Ectodermal cell (in vitro differentiated cells): ENCODE results near the gene NAPSA.

Experiments used
- H3K27ac ChIP-seq: 2 replicates; pipeline ENCODE4 v1.7.0; 2013; ENCODE audit warnings: mild to moderate bottlenecking, low read depth, low read length; ENCODE audit not compliant: insufficient read depth, poor library complexity, severe bottlenecking
- H3K27me3 ChIP-seq: 2 replicates; pipeline ENCODE4 v1.7.0; 2013; ENCODE audit warnings: mild to moderate bottlenecking, low read length; ENCODE audit not compliant: insufficient read depth, control insufficient read depth, poor library complexity, severe bottlenecking
- H3K36me3 ChIP-seq: one replicate; pipeline ENCODE4 v1.7.0; 2013; ENCODE audit warnings: low read length; ENCODE audit not compliant: control insufficient read depth, insufficient read depth
- H3K4me1 ChIP-seq: one replicate; pipeline ENCODE4 v1.7.0; 2013; ENCODE audit warnings: low read length; ENCODE audit not compliant: control insufficient read depth, insufficient read depth
- H3K4me3 ChIP-seq: 2 replicates; pipeline ENCODE4 v1.7.0; 2013; ENCODE audit warnings: low read depth, low read length, control low read depth; ENCODE audit not compliant: insufficient read depth
- H3K9me3 ChIP-seq: 2 replicates; pipeline ENCODE4 v1.7.0; 2013; ENCODE audit warnings: mild to moderate bottlenecking, low read length, moderate library complexity; ENCODE audit not compliant: control insufficient read depth
- WGBS, 2 experiments: methylation state at CpG; one replicate each; pipeline ENCODE4 v1.1.7; 2013; ENCODE audit warnings: missing lambda C conversion rate in 2 of 2; 5-methylcytosine and 5-hydroxymethylcytosine counted together

NAPSA gene

DNA sequence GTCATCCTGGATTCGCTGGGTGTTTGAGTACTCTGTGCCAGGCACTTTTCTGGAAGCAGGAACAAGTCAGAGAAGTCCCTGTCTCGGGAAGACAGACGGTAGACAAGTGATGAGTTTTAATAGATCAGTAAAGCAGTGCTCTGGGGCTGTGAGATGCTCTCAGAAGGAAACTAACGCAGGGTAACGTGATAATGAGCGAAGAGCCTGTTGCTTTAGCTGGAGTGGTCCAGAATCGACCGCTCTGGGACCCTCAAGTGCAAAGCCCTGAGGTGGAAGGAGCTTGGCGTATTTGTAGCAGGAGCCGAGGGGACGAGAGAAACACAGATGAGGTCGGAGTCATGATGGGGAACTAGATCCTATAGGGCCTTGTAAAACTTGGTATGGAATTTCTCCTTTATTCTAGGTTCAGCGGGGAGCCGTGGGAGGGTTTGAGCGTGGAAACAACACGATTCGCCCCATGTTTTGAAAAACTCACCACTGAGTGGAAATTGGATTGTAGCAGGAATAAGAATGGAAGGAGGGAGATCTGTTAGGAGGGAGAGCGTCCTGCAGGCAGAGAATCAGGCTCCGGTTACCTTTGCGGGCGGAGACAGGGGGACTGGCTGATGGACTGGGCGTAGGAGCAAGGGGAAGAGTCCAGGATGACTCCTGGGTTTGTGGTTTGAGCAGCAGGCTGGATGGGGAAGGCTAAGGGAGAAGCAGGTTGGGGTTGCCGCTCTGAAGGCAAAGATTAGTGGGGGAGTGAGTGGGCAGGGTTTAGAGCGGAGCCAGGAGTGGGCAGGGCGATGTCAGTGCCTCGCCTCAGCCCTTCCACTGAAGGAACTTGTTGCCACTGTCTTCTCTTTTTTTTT is 19.5 kb upstream of the NAPSA start:
- H3K4me3 ChIP-seq: peak overlapping the region; percentile 65
- WGBS, 2 experiments: 21% methylated on average over 26 of the region's 26 CpGs
- H3K4me1 ChIP-seq: peaks cover 7% of the 10 kb centered on the region
- no peaks in the 10 kb centered on the region for H3K27me3 ChIP-seq
- no peaks in the 10 kb centered on the region for H3K9me3 ChIP-seq
- H3K27ac ChIP-seq: peak overlapping the region; percentile 56
- peaks cover 16% of the 10 kb centered on the region for H3K36me3 ChIP-seq

DNA sequence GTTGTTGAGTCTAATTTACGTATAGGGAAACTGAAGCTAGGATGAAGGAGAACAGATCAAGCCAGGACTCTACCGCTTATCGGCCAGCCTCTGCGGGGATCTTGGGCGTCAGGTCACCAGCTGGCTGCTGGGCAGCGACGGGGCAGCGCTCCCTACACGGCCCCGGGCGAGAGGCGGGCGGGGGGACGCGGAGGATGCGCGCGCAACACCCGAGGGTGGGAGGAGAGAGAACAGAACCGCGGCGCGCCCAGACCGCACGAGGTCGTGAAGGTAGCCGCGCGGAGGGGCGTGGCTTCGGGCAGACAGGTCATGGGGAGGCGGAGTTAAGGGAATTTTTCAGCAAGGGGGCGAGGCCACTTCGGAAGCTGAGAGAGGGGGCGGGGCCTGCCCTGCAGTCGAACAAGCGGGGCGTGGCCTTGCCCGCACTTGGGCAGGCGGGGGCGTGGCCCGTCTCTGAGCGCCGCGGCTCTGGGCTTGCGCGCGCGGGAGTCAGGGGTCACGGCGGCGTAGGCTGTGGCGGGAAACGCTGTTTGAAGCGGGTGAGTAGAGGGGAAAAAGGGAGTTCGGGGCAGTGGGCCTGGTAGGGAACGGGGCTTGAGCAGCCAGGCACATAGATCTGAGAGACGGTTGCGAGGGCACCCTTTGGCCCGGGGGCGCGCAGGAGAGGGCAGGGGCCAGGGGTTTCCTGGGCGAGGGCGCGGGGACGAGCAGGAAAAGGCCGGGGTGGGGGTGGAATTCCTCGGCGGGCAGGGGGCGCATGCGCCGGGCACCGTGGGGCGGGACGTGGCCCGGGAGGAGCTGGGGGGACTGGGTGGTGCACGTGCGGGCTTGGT is 18.6 kb upstream of the NAPSA start, which contains the start of gene POLD1:
POLD1 (plus strand) TSS at position 496 of the 833 bp plus-strand sequence. CDS start 14,505 bp downstream, outside the sequence.
- WGBS, 2 experiments: 1% methylated on average over 78 of the region's 78 CpGs
- Histone ChIP-seq H3K4me3 (peak within 1 kb of the TSS; percentile 65), H3K4me1 (peaks cover 7% of the 10 kb centered on the region), H3K27me3 (no peaks in the 10 kb centered on the region), H3K27ac (peak within 1 kb of the TSS; percentile 56), H3K9me3 (no peaks in the 10 kb centered on the region), H3K36me3 (peaks cover 23% of the 10 kb centered on the region)

DNA sequence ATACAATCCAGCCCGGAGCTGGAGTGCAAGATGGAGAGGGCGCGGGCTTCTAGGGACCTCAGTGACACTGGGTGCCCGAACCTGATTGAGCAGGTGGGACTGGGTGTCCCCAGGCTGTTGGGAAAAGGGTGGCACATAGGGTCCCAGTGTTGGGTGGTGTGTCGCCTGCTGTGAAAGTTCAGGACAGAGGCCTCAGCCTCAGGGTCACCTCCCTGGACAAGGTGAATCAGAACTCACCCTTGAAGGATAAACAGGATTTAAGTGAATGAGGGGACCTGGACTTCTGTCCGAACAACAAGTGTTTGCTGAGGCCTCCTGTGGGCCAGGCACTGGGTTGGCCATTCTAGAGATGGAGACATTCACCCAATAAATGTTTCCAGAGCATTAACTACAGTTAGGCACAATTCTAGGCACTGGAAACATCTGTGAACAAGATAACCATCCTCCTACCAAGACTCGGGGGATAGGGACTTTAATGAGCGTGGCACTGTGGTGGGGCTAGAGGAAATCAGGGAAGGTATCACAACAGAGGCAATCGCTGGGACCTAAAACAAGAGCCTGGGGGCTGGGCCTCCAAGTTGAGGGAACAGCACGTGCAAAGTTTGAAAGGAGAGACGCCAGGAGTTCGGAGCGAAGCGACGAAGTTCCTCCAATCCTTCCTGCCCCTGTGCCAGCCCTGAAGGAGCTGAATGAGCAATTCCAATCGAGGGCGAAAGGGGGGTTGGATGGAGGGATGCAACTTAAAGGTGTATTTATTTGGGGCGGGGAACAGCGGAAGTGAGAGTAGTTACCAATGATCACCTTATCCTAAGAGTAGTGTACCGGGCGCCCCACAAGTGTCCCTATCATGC is 17.8 kb upstream of the NAPSA start:
- Histone ChIP-seq H3K4me1 (peaks cover 7% of the 10 kb centered on the region), H3K4me3 (peak overlapping the region; percentile 65), H3K9me3 (no peaks in the 10 kb centered on the region), H3K27me3 (no peaks in the 10 kb centered on the region), H3K36me3 (peaks cover 31% of the 10 kb centered on the region), H3K27ac (no peak overlapping the region)
- WGBS, 2 experiments: 58 to 63% methylated on average over 21 of the region's 21 CpGs

DNA sequence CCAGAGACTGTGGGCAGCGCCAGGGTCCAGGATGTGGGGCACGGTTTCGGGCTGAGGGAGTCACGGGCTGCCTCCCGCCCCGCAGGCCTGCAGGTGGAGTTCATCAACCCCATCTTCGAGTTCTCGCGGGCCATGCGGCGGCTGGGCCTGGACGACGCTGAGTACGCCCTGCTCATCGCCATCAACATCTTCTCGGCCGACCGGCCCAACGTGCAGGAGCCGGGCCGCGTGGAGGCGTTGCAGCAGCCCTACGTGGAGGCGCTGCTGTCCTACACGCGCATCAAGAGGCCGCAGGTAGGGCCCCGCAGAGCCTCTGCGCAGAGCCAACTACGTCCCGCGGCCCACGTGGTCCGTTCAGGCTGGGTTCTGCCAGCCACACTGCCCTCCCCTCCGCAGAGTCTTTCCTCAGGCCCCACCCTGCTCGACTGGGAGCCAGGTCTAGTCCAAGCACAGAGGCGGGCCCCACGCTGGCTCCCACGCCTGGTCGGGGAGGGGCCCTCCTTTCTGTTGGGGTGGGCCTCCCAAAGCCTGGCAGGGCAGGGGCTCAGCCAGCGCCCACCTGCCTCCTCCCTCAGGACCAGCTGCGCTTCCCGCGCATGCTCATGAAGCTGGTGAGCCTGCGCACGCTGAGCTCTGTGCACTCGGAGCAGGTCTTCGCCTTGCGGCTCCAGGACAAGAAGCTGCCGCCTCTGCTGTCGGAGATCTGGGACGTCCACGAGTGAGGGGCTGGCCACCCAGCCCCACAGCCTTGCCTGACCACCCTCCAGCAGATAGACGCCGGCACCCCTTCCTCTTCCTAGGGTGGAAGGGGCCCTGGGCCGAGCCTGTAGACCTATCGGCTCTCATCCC is 16.7 kb upstream of the NAPSA start:
- 95% methylated on average over 58 of the region's 58 CpGs for WGBS, 2 experiments
- peaks cover 7% of the 10 kb centered on the region for H3K4me1 ChIP-seq
- no peak overlapping the region for H3K27ac ChIP-seq
- H3K36me3 ChIP-seq: peaks cover 29% of the 10 kb centered on the region
- H3K4me3 ChIP-seq: no peak overlapping the region
- no peaks in the 10 kb centered on the region for H3K27me3 ChIP-seq
- no peaks in the 10 kb centered on the region for H3K9me3 ChIP-seq

DNA sequence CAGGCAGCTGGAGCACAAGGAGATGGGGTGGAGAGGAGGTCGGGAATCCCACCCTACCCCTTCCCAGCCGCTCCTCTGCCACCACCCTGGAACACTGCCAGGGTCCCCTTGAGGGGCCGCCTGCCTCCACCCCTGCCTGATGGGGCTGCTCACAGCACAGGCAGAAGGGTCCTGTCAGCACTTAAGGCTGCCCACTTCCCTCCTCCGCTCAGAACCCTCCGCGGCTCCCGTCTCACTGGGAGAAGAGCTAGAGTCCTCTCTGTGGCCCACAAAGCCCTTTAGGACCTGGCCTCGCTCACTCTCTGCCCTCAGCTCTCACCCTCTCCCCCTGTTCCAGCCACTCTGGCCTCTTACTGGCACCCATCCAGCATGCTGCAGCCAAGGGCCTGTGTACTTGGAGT is 15.3 kb upstream of the NAPSA start:
- peaks cover 29% of the 10 kb centered on the region for H3K36me3 ChIP-seq
- H3K27me3 ChIP-seq: no peaks in the 10 kb centered on the region
- no peak overlapping the region for H3K4me3 ChIP-seq
- H3K4me1 ChIP-seq: peaks cover 7% of the 10 kb centered on the region
- no peak overlapping the region for H3K27ac ChIP-seq
- H3K9me3 ChIP-seq: no peaks in the 10 kb centered on the region
- WGBS, 2 experiments: 93 to 98% methylated on average over 8 of the region's 8 CpGs

DNA sequence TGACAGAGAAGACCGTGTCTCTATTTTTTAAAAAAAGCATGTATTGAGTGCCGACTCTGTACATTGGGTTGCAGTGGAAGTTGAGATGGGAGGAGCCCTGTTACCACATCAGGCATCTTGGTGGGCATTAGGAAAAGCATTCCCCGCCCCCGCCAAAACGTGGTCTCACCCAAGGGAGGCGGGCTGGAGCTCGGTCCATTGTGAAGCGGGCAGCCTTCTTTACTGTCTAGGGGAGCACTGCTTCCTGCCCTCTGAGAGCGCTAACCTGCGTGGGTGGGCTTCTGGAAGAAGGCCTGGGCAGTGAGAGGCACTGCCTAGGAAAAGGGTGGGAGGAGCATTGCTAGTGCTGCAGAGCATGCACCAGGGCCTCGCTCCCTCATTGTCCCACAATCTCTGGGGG is 14.7 kb upstream of the NAPSA start:
- Histone ChIP-seq H3K4me3 (no peak overlapping the region), H3K9me3 (no peaks in the 10 kb centered on the region), H3K27ac (no peak overlapping the region), H3K27me3 (no peaks in the 10 kb centered on the region), H3K4me1 (peaks cover 4% of the 10 kb centered on the region), H3K36me3 (peaks cover 29% of the 10 kb centered on the region)
- 92 to 94% methylated on average over 11 of the region's 11 CpGs for WGBS, 2 experiments

DNA sequence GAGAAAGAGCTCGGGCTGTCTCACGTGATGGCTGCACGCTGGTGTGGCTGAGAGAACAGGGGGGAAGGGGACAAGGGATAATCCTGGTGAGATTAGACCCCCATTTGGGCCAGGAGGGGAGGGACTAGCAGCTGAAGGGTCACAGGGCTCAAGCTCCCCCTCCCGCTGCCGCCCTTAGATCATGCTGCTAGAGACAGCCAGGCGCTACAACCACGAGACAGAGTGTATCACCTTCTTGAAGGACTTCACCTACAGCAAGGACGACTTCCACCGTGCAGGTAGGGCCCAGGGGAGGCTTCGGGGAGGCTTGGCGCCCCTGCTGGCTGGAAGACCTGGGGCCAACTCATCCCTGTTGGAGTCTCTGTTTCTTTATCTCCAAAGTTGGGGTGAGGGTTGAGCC is 14.2 kb upstream of the NAPSA start:
- H3K27ac ChIP-seq: no peak overlapping the region
- H3K4me3 ChIP-seq: no peak overlapping the region
- H3K36me3 ChIP-seq: peaks cover 29% of the 10 kb centered on the region
- 94 to 95% methylated on average over 11 of the region's 11 CpGs for WGBS, 2 experiments
- H3K4me1 ChIP-seq: no peaks in the 10 kb centered on the region
- H3K27me3 ChIP-seq: peaks cover 2% of the 10 kb centered on the region
- no peaks in the 10 kb centered on the region for H3K9me3 ChIP-seq

DNA sequence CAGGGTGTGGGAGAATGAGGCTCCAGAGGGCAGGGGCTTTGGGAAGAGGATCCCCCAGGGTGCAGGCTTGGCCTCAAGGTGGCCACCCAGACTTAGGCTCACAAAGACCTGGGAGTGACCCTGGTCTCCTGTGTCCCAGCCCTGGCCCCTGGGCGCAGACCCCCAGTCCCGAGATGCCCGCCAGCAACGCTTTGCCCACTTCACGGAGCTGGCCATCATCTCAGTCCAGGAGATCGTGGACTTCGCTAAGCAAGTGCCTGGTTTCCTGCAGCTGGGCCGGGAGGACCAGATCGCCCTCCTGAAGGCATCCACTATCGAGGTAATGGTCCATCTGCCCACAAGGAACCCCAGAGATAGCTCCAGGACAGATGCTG is 13.4 kb upstream of the NAPSA start:
- no peak overlapping the region for H3K4me3 ChIP-seq
- 96% methylated on average over 10 of the region's 10 CpGs for WGBS, 2 experiments
- H3K27me3 ChIP-seq: peaks cover 5% of the 10 kb centered on the region
- no peaks in the 10 kb centered on the region for H3K4me1 ChIP-seq
- H3K36me3 ChIP-seq: peaks cover 29% of the 10 kb centered on the region
- H3K9me3 ChIP-seq: no peaks in the 10 kb centered on the region
- no peak overlapping the region for H3K27ac ChIP-seq

DNA sequence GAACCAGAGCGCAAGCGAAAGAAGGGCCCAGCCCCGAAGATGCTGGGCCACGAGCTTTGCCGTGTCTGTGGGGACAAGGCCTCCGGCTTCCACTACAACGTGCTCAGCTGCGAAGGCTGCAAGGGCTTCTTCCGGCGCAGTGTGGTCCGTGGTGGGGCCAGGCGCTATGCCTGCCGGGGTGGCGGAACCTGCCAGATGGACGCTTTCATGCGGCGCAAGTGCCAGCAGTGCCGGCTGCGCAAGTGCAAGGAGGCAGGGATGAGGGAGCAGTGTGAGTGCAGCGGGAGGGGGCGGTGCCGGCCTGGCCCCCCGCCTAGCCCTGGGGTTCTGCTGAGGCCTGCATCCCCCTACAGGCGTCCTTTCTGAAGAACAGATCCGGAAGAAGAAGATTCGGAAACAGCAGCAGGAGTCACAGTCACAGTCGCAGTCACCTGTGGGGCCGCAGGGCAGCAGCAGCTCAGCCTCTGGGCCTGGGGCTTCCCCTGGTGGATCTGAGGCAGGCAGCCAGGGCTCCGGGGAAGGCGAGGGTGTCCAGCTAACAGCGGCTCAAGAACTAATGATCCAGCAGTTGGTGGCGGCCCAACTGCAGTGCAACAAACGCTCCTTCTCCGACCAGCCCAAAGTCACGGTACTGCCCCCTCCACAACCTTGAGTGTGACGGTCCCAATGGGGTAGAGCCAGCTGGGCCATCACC is 12.9 kb upstream of the NAPSA start:
- 95 to 97% methylated on average over 36 of the region's 36 CpGs for WGBS, 2 experiments
- Histone ChIP-seq H3K27ac (no peak overlapping the region), H3K36me3 (peaks cover 29% of the 10 kb centered on the region), H3K9me3 (no peaks in the 10 kb centered on the region), H3K4me3 (no peak overlapping the region), H3K4me1 (no peaks in the 10 kb centered on the region), H3K27me3 (peaks cover 5% of the 10 kb centered on the region)
